Breast epithelium (tissue), 4 donors: ENCODE measurements around the gene DYNLT1. TPM values are rescaled to one million over a fixed set of nuclear protein-coding genes. Genes with fewer than 3 reads are reported as not detected.

Source experiments
- DNase-seq, 2 donors: peaks; one replicate each; pipeline ENCODE4 v3.0.0-alpha.2; 2019; ENCODE audit warnings: low spot score in 2 of 2
- H3K27ac ChIP-seq, 2 donors: fragments of 200-600 bp; sonication (generic) in 1 of 2; one replicate each; pipeline ENCODE4 v1.5.1; 2016 to 2019; ENCODE audit warnings: mild to moderate bottlenecking in 1 of 2
- H3K27me3 ChIP-seq, 2 donors: fragments of 200-600 bp; sonication (generic) in 1 of 2; one replicate each; pipeline versions ENCODE4 v1.5.1 to v1.6.0; 2017 to 2019; ENCODE audit warnings: control low read depth in 1 of 2, mild to moderate bottlenecking in 1 of 2
- H3K36me3 ChIP-seq: fragments of 200-600 bp; one replicate; pipeline ENCODE4 v1.5.1; 2019
- H3K4me1 ChIP-seq, 2 donors: fragments of 200-600 bp; sonication (generic); one replicate each; pipeline ENCODE4 v1.5.1; 2016 to 2019; ENCODE audit warnings: control low read depth in 1 of 2
- H3K4me3 ChIP-seq, 3 donors: fragments of 200-600 bp; sonication (generic); 1 replicate in 2 of 3; 2 replicates in 1 of 3; pipeline ENCODE4 v1.5.1; 2016 to 2019; ENCODE audit warnings: mild to moderate bottlenecking in 3 of 3, moderate library complexity in 2 of 3
- H3K9me3 ChIP-seq, 2 donors: fragments of 200-600 bp; sonication (generic) in 1 of 2; one replicate each; pipeline ENCODE4 v1.5.1; 2016 to 2019; ENCODE audit warnings: control low read depth in 1 of 2
- CTCF ChIP-seq, 3 donors: fragments of 450-650 bp; IDR thresholded peaks; one replicate each; pipeline ENCODE4 v1.5.1; 2016 to 2017; ENCODE audit warnings: antibody characterized with exemption in 3 of 3, mild to moderate bottlenecking in 3 of 3, moderate library complexity in 3 of 3
- POLR2A ChIP-seq: fragments of 450-650 bp; IDR thresholded peaks from one replicate; pipeline ENCODE4 v1.6.1; 2016; ENCODE audit warnings: antibody characterized with exemption, mild to moderate bottlenecking, moderate library complexity
- POLR2AphosphoS5 ChIP-seq, 3 donors: sonication (generic); formaldehyde crosslinking; IDR thresholded peaks; one replicate each; pipeline ENCODE4 v1.6.1; 2017; ENCODE audit warnings: antibody characterized with exemption in 3 of 3
- intact Hi-C: fragments of 100-400 bp; cut with DNase I; formaldehyde crosslinking; loops from one replicate; pipeline ENCODE4 v1.15.1; 2023; ENCODE audit warnings: low total_unique reads
- total RNA-seq, 3 donors: library from RNA; depleted of rRNA; stranded (reverse); fragments of >200 nt; gene quantifications; one replicate each; pipeline ENCODE4 v1.1.0, GENCODE V29; 2016

The DYNLT1 gene
- total RNA-seq, 3 donors from 2014 or later, result 48.2 to 76.1 (median 73.4) TPM

DNA sequence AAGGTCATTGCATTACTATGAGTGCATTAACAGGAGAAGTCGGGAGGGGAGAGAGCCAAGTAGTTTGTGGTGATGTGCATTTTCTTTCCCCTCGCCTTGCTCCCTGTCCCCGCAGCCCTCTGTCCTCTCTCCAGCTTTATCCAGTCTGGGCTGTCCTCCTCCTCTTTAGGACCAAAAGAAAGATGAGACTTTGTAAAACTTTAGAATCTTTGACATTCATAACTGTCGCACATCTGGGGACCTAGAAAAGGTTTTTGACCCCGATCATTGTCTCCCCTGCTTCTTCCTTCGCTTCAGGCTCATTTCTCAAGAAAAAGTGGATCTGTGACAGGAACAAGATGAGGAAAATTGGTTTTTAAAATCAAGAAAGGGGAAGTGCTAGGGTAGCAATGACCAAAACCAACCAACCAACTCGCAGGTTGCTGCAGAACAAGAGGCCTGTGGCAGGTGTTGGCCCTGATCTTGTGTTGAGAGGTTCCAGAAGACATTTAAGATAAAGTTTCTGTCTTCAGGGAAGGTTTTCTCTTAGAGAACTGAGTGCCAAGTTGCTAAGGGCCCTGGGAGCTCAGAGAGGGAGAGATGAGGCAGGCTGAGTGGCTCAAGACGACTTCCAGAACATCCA lies 22.9 kb upstream of the DYNLT1 start:
- DNase-seq, result no peak
- Histone ChIP-seq H3K9me3 (no peaks in the 10 kb centered on the region), H3K4me3 (no peak overlapping the region), H3K4me1 (no peaks in the 10 kb centered on the region), H3K27me3 (no peaks in the 10 kb centered on the region), H3K36me3 (no peaks in the 10 kb centered on the region), H3K27ac (peak overlapping the region; percentile 55 to 85)
- no peak for TF ChIP-seq CTCF (IDR thresholded peaks at IDR 0.05)
- TF ChIP-seq POLR2AphosphoS5 (IDR thresholded peaks at IDR 0.05), result no peak
- no peak for TF ChIP-seq POLR2A
- intact Hi-C loops, result no loop called here

GRCh38 chr6:158666628-158667359 lies 22.3 kb upstream of the DYNLT1 start:
- intact Hi-C loops, result no loop called here

GRCh38 chr6:158665332-158665731 lies 20.8 kb upstream of the DYNLT1 start:
- no peak for DNase-seq
- no peak for TF ChIP-seq POLR2AphosphoS5 (IDR thresholded peaks at IDR 0.05)
- TF ChIP-seq CTCF (IDR thresholded peaks at IDR 0.05), result no peak
- no peak for TF ChIP-seq POLR2A
- intact Hi-C loops, result no loop called here

More at GRCh38 chr6:158666628-158667359, 22.3 kb upstream of the DYNLT1 start:
- TF ChIP-seq POLR2AphosphoS5 (IDR thresholded peaks at IDR 0.05) (peak in 2 of 3 donors; percentile 36 to 66), CTCF (IDR thresholded peaks at IDR 0.05) (no peak)
- H3K36me3 ChIP-seq, result no peaks in the 10 kb centered on the region
- no peaks in the 10 kb centered on the region for H3K9me3 ChIP-seq
- H3K27me3 ChIP-seq, result no peaks in the 10 kb centered on the region
- peak overlapping the region in 2 of 3 donors; percentile 2 to 32 for H3K4me3 ChIP-seq
- peak overlapping the region; percentile 55 to 85 for H3K27ac ChIP-seq
- no peaks in the 10 kb centered on the region for H3K4me1 ChIP-seq
- DNase-seq, result peak; percentile 75 to 80

GRCh38 chr6:158663625-158664165 lies 19.2 kb upstream of the DYNLT1 start:
- TF ChIP-seq POLR2AphosphoS5 (IDR thresholded peaks at IDR 0.05) (peak in 1 of 3 donors; percentile 31), CTCF (IDR thresholded peaks at IDR 0.05) (no peak), POLR2A (no peak)
- H3K36me3 ChIP-seq, result no peaks in the 10 kb centered on the region
- peak in 1 of 2 donors; percentile 57 for DNase-seq
- H3K27me3 ChIP-seq, result no peaks in the 10 kb centered on the region
- no peaks in the 10 kb centered on the region for H3K9me3 ChIP-seq
- H3K27ac ChIP-seq, result peak overlapping the region; percentile 81 to 86
- intact Hi-C loops, result no loop called here
- no peaks in the 10 kb centered on the region for H3K4me1 ChIP-seq
- H3K4me3 ChIP-seq, result peak overlapping the region; percentile 17 to 38 (median 36)

More at GRCh38 chr6:158665332-158665731, 20.8 kb upstream of the DYNLT1 start:
- no peaks in the 10 kb centered on the region for H3K4me1 ChIP-seq
- H3K4me3 ChIP-seq, result no peak overlapping the region
- no peaks in the 10 kb centered on the region for H3K27me3 ChIP-seq
- H3K27ac ChIP-seq, result peak overlapping the region in 1 of 2 donors; percentile 38
- H3K36me3 ChIP-seq, result no peaks in the 10 kb centered on the region
- H3K9me3 ChIP-seq, result no peaks in the 10 kb centered on the region
